Naive B cell (primary cell): Measurements from ENCODE around the gene RNFT1. TPM values are rescaled to one million over a fixed set of nuclear protein-coding genes. Genes with fewer than 3 reads are reported as not detected.
"Not testable (repeated sequence)": the region's sequence is repeated elsewhere in the genome, so short reads cannot be mapped to it uniquely, and the experiment has no call there.

ENCODE experiments used
- ATAC-seq, 2 donors: fragments of 150-1000 bp; cut with Tn5 transposase; 2 replicates each; pipeline ENCODE4 v1.10.0; 2021; ENCODE audit warnings: low read depth in 2 of 2, mild to moderate bottlenecking in 2 of 2, moderate library complexity in 2 of 2
- DNase-seq: peaks from one replicate; pipeline ENCODE4 v3.0.0; 2022
- H3K27ac Mint-ChIP-seq, 6 donors: one replicate each; pipeline ENCODE4 v1.8.0; 2020 to 2022; ENCODE audit warnings: mild to moderate bottlenecking in 6 of 6, mixed read lengths in 6 of 6, moderate library complexity in 5 of 6, inconsistent platforms in 2 of 6
- H3K27me3 Mint-ChIP-seq, 3 donors: one replicate each; pipeline ENCODE4 v1.8.0; 2021 to 2022; ENCODE audit warnings: mixed read lengths in 3 of 3, mild to moderate bottlenecking in 1 of 3
- H3K36me3 Mint-ChIP-seq, 2 donors: one replicate each; pipeline ENCODE4 v1.8.0; 2020 to 2022; ENCODE audit warnings: mixed read lengths in 2 of 2, inconsistent platforms in 1 of 2, mild to moderate bottlenecking in 1 of 2
- H3K4me1 Mint-ChIP-seq, 3 donors: one replicate each; pipeline ENCODE4 v1.8.0; 2020 to 2022; ENCODE audit warnings: mixed read lengths in 3 of 3, inconsistent platforms in 1 of 3, mild to moderate bottlenecking in 1 of 3, moderate library complexity in 1 of 3
- H3K4me3 Mint-ChIP-seq, 8 donors: one replicate each; pipeline ENCODE4 v1.8.0; 2020 to 2022; ENCODE audit warnings: mild to moderate bottlenecking in 8 of 8, mixed read lengths in 8 of 8, moderate library complexity in 8 of 8, inconsistent platforms in 2 of 8
- H3K9me3 Mint-ChIP-seq, 7 donors: one replicate each; pipeline ENCODE4 v1.8.0; 2020 to 2022; ENCODE audit warnings: mixed read lengths in 7 of 7, mild to moderate bottlenecking in 5 of 7, inconsistent platforms in 2 of 7, moderate library complexity in 1 of 7
- polyA plus RNA-seq, 6 donors: library from polyadenylated mRNA; unstranded; fragments of 300-500 nt; fragmentation: Illumina TruSeq; gene quantifications; one replicate each; pipeline ENCODE4 v1.2.3, GENCODE V29; 2021; ENCODE audit warnings: low read depth in 6 of 6

The RNFT1 gene
- polyA plus RNA-seq, 6 donors from 2014 or later, result 33.0 to 73.3 (median 42.8) TPM

DNA sequence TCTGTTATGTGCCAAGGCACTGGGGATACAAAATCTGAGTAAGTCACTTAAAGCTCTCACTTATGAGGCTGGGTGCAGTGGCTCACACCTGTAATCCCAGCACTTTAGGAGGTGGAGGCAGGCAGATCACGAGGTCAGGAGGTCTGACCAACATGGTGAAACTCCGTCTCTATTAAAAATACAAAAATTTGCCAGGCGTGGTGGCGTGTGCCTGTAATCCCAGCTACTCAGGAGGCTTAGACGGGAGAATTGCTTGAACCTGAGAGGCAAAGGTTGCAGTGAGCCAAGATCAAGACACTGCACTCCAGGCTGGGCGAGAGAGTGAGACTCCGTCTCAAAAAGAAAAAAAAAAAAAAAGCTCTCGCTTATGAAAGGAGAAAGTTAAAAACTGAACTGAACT is 5.0 kb downstream of the RNFT1 start:
- H3K27me3 Mint-ChIP-seq, DNase-seq, H3K4me3 Mint-ChIP-seq, H3K9me3 Mint-ChIP-seq, ATAC-seq: not testable (repeated sequence)
- Mint-ChIP-seq H3K36me3 (peaks cover 0 to 17% of the 10 kb centered on the region in 2 donors), H3K4me1 (peaks cover 4 to 31% (median 12%) of the 10 kb centered on the region in 3 donors), H3K27ac (peak overlapping the region in 1 of 6 donors; percentile 36)

DNA sequence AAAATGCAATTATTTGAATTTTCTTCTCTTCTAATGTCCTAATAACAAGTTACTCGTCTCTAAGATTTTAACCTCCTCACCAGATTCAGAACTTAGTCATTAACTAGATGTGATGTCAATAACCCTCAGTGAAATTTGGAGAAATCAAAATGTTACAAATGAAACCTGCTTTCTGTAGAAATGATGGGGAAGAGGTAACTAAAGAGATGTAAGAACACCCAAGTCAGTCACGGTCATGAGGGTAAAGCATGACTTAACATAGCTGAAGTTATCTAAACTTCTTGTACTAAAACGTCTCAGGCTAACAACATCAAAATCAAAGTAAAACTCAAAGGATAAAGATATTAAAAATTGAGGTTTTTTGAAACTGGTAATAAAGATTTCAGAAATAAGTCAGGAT is 9.7 kb downstream of the RNFT1 start:
- ATAC-seq (no peak), DNase-seq (no peak)
- Mint-ChIP-seq H3K36me3 (peaks cover 0 to 17% of the 10 kb centered on the region in 2 donors), H3K4me3 (no peak overlapping the region), H3K9me3 (no peaks in the 10 kb centered on the region), H3K27me3 (no peaks in the 10 kb centered on the region), H3K27ac (peak overlapping the region in 1 of 6 donors; percentile 27), H3K4me1 (peaks cover 0 to 8% (median 5%) of the 10 kb centered on the region in 3 donors)

GRCh38 chr17:59950049-59950448 is 14.5 kb downstream of the RNFT1 start:
- Mint-ChIP-seq H3K27ac (peak overlapping the region in 1 of 6 donors; percentile 30), H3K4me1 (peaks cover 0 to 9% (median 0%) of the 10 kb centered on the region in 3 donors), H3K27me3 (no peaks in the 10 kb centered on the region), H3K9me3 (no peaks in the 10 kb centered on the region), H3K36me3 (peaks cover 12 to 14% of the 10 kb centered on the region in 2 donors), H3K4me3 (no peak overlapping the region)
- ATAC-seq (no peak), DNase-seq (no peak)

DNA sequence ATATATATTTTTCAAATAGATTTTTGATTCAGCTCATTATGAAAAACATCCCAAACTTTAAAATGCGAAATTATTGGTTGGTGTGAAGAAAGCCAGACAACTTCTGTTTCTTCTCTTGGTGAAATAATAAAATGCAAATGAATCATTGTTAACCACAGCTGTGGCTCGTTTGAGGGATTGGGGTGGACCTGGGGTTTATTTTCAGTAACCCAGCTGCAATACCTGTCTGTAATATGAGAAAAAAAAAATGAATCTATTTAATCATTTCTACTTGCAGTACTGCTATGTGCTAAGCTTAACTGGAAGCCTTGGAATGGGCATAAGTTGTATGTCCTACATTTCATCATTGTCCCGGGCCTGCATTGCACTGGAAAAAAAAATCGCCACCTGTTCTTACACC is 17.2 kb downstream of the RNFT1 start:
- H3K9me3 Mint-ChIP-seq, H3K4me3 Mint-ChIP-seq, H3K4me1 Mint-ChIP-seq, H3K27me3 Mint-ChIP-seq, DNase-seq, ATAC-seq: not testable (repeated sequence)
- Mint-ChIP-seq H3K27ac (peak overlapping the region in 2 of 6 donors; percentile 31 to 54), H3K36me3 (peaks cover 12 to 14% of the 10 kb centered on the region in 2 donors)

- Mint-ChIP-seq H3K36me3 (peaks cover 12 to 14% of the 10 kb centered on the region in 2 donors), H3K27ac (peak overlapping the region in 1 of 6 donors; percentile 36)
- not testable (repeated sequence) for H3K4me3 Mint-ChIP-seq, ATAC-seq, H3K27me3 Mint-ChIP-seq, DNase-seq, H3K9me3 Mint-ChIP-seq, H3K4me1 Mint-ChIP-seq
Observed at GRCh38 chr17:59946433-59946832, 18.1 kb downstream of the RNFT1 start.

DNA sequence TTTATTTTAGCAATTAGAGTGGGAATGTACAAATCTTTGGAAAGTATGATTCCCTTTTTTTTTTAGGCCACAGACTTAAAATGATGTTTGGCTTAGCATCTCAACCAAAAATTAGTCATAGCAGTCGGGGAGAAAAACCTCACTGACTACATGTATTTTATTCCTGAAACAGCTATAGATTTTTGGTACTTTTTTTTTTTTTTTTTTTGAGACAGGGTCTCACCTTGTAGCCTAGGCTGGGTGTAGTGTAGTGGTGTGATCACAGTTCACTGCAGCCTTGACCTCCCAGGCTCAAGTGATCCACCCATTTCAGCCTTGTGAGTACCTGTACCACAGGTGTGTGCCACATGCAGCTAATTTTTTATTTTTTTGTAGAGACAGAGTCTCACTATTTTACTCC is 23.4 kb downstream of the RNFT1 start:
- peaks cover 11 to 13% of the 10 kb centered on the region in 2 donors for H3K36me3 Mint-ChIP-seq

DNA sequence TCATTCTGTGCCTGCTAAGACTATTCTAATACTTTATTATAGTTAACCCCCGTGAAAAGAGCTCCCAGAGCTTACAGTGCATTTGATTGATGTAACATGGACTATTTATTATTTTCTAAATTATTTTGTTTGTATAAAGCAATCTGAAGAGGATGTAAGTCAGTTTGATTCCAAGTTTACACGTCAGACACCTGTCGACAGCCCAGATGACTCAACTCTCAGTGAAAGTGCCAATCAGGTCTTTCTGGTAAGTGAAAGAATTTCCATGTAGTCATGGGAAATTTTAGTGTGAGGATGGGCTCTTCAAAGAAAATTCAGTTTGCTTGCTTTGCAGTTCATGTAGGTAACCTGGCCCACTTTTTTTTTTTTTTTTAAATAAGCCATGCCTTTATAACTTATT is 23.8 kb downstream of the RNFT1 start:
- not testable (repeated sequence) for H3K4me1 Mint-ChIP-seq, H3K27ac Mint-ChIP-seq, H3K4me3 Mint-ChIP-seq, ATAC-seq, H3K27me3 Mint-ChIP-seq, DNase-seq, H3K36me3 Mint-ChIP-seq, H3K9me3 Mint-ChIP-seq

More for the DNA sequence above, 23.4 kb downstream of the RNFT1 start:
- Mint-ChIP-seq H3K27me3 (no peaks in the 10 kb centered on the region), H3K4me3 (no peak overlapping the region), H3K4me1 (peaks cover 0 to 4% (median 0%) of the 10 kb centered on the region in 3 donors), H3K9me3 (no peaks in the 10 kb centered on the region), H3K27ac (no peak overlapping the region)
- DNase-seq, result no peak
- ATAC-seq, result no peak

DNA sequence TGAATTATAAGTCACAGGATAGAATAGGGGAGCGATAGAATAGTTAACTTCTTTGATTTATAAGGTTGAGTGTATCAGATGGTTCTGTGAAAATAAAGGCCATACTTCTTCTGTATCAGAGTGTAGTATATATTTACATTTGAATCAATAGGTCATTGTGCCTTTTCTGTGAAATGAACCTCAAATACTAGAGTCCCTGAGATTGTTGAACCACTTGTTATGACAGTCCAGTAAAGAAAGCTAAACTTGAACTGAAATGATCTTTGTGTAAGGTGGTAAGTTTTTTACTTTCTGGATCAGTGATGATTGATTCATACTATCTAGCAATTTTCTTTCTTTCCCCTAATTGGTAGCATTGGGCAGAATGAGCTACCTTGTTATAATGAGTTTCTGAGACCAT is 31.2 kb downstream of the RNFT1 start:
- not testable (repeated sequence) for DNase-seq, H3K4me3 Mint-ChIP-seq, H3K27ac Mint-ChIP-seq, H3K9me3 Mint-ChIP-seq, H3K27me3 Mint-ChIP-seq, H3K4me1 Mint-ChIP-seq, ATAC-seq
- peaks cover 0 to 27% of the 10 kb centered on the region in 2 donors for H3K36me3 Mint-ChIP-seq

DNA sequence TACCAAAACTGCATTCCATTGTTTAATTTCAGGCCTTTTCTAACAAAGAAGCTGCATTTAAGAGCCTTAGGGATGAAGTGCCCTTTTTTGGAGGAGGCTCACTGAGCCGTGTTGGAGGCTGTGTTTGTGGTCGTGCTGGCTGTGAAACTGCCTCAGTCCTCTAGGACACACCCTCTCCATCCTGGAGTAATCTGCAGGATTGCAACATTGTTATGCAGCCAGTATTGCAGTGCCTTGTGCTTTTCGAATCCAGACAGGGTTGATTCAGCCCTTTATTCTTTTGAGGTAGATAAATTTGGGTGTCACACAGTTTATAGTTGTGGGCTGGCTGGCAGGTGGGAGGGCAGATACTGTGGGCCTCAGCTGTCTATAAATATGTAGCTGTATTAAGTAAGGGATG is 33.8 kb downstream of the RNFT1 start:
- Mint-ChIP-seq H3K36me3 (peaks cover 3 to 30% of the 10 kb centered on the region in 2 donors), H3K27ac (peak overlapping the region in 1 of 6 donors; percentile 5)
- H3K27me3 Mint-ChIP-seq, H3K9me3 Mint-ChIP-seq, H3K4me1 Mint-ChIP-seq, ATAC-seq, H3K4me3 Mint-ChIP-seq, DNase-seq: not testable (repeated sequence)

DNA sequence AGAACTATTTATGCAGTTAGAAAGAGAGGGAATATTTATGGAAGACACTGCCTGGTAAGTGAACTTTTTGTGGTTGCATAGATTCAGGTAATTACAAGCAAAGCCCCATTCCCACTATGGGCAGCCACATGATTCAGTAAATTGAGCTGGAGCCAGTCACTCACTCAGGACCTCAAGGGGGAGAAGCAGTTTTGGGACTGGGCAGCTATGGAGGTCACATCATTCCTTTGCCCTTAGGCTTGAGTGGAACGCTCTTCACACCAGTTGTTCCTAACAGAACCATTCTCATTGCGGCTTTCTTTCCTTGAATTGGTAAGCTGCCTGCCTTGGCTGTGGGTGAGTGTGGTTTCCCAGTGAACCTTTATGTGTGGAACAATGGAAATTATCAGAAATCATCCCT is 34.4 kb downstream of the RNFT1 start:
- not testable (repeated sequence) for H3K27me3 Mint-ChIP-seq, ATAC-seq, H3K9me3 Mint-ChIP-seq, H3K4me1 Mint-ChIP-seq, H3K27ac Mint-ChIP-seq, DNase-seq, H3K4me3 Mint-ChIP-seq
- peaks cover 9 to 30% of the 10 kb centered on the region in 2 donors for H3K36me3 Mint-ChIP-seq

DNA sequence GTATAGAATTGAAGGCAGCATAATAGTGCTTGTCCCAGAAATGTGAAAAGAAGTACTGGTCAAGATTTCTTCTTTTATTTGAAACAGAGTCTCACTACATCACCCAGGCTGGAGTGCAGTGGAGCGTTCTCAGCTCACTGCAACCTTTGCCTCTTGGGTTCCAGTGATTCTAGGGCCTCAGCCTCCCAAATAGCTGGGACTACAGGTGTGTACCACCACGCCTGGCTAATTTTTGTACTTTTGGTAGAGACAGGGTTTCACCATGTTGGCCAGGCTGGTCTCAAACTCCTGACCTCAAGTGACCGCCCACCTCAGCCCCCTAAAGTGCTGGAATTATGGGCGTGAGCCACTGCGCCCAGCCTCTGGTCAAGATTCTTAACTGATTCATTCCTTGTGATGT is 43.9 kb downstream of the RNFT1 start:
- not testable (repeated sequence) for H3K9me3 Mint-ChIP-seq, H3K27me3 Mint-ChIP-seq, DNase-seq, H3K4me1 Mint-ChIP-seq, H3K4me3 Mint-ChIP-seq, H3K27ac Mint-ChIP-seq, ATAC-seq
- H3K36me3 Mint-ChIP-seq, result peaks cover 13 to 29% of the 10 kb centered on the region in 2 donors

GRCh38 chr17:59916446-59916845 is 48.1 kb downstream of the RNFT1 start:
- Mint-ChIP-seq H3K9me3 (no peaks in the 10 kb centered on the region), H3K4me1 (peaks cover 0 to 6% (median 3%) of the 10 kb centered on the region in 3 donors), H3K27me3 (no peaks in the 10 kb centered on the region), H3K27ac (peak overlapping the region in 1 of 6 donors; percentile 15), H3K4me3 (no peak overlapping the region), H3K36me3 (peaks cover 16 to 19% of the 10 kb centered on the region in 2 donors)
- no peak for ATAC-seq
- no peak for DNase-seq

DNA sequence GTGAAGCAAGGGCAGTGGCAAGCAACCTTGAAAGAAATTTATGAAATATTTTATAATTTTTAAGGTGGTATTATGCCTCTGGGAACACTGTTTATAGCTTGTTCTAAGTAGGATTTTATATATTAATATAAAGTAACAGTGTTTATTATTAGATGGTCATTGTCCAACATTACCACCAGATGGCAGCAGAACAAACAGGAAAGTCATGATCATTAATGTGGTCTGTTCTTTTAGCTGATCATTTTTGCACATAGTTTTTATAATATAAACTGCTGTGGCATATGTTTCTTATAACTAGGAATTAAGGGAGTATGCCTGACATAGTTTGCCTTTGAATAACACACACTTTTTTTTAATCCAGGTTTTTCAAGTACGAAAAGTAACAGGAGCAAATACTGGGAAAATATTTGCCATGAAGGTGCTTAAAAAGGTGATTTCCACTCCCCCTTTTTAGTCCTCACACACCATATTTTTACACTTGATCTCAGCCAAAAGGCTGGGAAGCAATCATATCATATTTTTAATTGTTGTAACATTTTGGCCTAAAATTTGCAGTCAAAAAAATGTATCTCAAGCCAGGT is 50.2 kb downstream of the RNFT1 start:
- Mint-ChIP-seq H3K4me3 (no peak overlapping the region), H3K36me3 (peaks cover 12 to 14% of the 10 kb centered on the region in 2 donors), H3K27ac (peak overlapping the region in 1 of 6 donors; percentile 22)

GRCh38 chr17:59907467-59907866 is 57.1 kb downstream of the RNFT1 start:
- Mint-ChIP-seq H3K4me3 (no peak overlapping the region), H3K27ac (peak overlapping the region in 2 of 6 donors; percentile 65 to 81), H3K4me1 (peaks cover 8 to 32% (median 18%) of the 10 kb centered on the region in 3 donors), H3K27me3 (no peaks in the 10 kb centered on the region), H3K36me3 (peaks cover 0 to 4% of the 10 kb centered on the region in 2 donors), H3K9me3 (no peaks in the 10 kb centered on the region)
- no peak for DNase-seq
- no peak for ATAC-seq

More for the DNA sequence above, 50.2 kb downstream of the RNFT1 start:
- H3K4me1 Mint-ChIP-seq, result peaks cover 0 to 6% (median 0%) of the 10 kb centered on the region in 3 donors
- DNase-seq, result peak; percentile 43
- H3K9me3 Mint-ChIP-seq, result no peaks in the 10 kb centered on the region
- H3K27me3 Mint-ChIP-seq, result no peaks in the 10 kb centered on the region
- peak; percentile 56 to 73 for ATAC-seq
